CD4-positive, alpha-beta T cell treated with Interleukin-17A for 4 hours (primary cell): ENCODE measurements around the gene CEP290.
A peak's percentile ranks its signal among the peaks of the same experiment; 100 is the strongest.
"Not testable (repeated sequence)": the region's sequence is repeated elsewhere in the genome, so short reads cannot be mapped to it uniquely, and the experiment has no call there.

Source experiments
- DNase-seq: peaks from one replicate; pipeline ENCODE4 v3.0.0-alpha.2; 2020; ENCODE audit warnings: mixed read lengths

CEP290 gene

DNA sequence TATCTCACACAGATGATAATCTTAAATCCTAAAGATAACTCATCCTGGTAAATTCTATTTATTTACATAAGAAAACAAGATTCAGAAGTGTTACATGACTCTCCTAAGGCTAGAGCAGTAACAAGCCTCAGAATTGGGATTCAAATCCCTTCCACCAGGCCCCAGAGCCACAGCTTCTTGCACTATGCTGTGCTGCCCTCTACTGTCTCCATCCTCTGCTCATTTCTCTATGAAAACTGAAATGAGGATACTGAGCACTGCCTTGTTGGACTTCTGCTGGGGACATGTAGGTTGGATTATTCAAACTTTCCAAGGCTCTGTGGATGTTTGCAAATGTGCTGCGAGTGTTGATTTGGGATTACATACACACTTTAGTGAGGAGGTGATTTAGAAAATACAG lies 89.2 kb downstream of the CEP290 start:
- DNase-seq = peak; percentile 23

DNA sequence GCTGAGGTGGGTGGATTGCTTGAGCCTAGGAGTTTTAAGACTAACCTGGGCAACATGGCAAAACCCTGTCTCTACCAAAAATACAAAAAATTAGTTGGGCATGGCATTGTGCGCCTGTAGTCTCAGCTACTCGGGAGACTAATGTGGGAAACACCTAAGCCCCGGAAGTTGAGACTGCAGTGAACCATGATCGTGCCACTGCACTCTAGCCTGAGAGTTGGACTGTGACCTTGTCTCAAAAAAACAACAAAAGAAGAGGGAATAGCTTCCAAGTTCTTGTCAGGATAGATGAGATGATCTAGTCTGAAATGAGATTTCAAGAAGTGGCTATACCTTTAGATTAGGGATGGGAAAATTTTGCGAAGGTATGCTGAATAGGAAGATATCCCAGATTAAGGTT lies 97.9 kb downstream of the CEP290 start:
- no peak for DNase-seq

DNA sequence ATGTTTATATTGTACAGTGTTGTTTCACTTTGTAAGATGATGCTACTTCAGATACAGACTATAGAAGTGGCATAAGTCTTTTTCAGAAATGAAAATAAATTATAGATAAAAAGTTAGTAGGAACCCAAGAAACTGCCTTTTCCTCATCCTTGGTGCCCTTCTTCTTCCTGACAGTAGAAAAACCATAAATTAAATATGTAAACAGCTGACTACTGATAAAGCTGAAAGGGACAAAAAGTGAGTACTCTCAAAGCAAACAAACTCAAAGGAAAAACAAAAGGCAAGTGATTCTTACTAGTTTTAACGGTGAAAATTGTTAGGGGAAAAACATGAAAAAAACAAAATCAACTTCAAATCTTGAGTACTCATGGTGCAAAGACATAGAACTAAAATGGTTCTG lies 104.1 kb downstream of the CEP290 start:
- no peak for DNase-seq

- DNase-seq = no peak
Observed at GRCh38 chr12:88036353-88036965, 105.4 kb downstream of the CEP290 start.

GRCh38 chr12:88035907-88036289 lies 106.0 kb downstream of the CEP290 start:
- no peak for DNase-seq

DNA sequence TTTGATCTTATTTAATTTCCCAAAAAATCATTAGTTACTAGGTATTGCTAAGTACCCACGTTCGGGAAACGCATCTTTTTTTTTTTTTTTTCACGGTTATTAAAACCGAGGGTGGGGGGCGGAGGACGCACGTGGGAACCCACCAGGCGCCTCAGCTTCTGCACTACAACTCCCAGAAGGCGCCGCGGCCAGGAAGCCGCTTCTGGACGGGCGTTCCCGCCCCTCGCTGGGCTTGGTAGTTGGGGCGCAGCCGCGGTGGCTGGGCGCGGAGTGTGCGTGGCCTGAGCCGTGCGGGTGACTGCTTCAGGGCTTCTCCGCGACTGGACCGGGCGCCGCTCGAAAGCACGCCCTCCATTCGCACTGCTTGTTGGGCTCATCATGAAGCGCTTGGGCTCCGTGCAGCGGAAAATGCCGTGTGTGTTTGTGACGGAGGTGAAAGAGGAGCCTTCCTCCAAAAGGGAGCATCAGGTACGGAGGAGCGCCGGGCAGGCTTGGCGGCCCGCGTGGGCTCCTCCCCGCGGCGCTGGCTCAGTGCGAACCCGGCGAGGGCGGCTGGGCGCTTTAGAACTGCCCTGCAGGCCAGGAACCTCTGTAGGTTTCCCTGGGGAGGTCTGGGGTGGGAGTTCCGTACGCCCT lies 106.5 kb downstream of the CEP290 start:
- peak; percentile 88 for DNase-seq

- DNase-seq = not testable (repeated sequence)
Observed at GRCh38 chr12:88031161-88031560, 110.7 kb downstream of the CEP290 start.

DNA sequence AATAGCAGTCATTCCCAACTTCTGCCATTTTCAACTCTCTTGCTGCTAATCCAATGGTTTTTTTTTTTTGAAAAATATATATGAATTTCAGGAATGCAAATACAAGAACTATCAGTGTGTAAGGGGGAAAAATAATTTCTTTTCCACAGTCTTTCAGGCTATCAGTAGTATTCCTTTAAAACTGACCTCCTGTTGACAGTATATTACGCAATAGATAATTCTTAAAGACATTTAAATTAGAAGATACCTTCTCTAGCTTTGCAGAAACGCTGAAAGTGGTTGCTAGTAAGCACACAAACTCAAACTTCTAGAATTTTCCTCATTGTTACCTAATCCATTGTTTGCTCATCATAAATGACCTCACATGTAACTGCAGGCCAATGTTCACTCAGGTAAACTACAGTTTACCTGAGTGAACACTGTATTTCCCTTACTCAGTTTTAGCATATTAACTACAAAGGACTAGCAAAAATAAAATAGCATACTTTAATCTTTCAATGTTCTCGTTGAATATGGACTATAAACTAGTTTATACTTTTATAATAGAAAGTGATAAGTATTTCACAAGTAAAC lies 112.7 kb downstream of the CEP290 start, which contains the start of gene C12orf50:
TSS of gene C12orf50 (minus strand) at position 309 of the 573 bp plus-strand sequence. CDS start 2,439 bp downstream, outside the sequence.
- no peak for DNase-seq

DNA sequence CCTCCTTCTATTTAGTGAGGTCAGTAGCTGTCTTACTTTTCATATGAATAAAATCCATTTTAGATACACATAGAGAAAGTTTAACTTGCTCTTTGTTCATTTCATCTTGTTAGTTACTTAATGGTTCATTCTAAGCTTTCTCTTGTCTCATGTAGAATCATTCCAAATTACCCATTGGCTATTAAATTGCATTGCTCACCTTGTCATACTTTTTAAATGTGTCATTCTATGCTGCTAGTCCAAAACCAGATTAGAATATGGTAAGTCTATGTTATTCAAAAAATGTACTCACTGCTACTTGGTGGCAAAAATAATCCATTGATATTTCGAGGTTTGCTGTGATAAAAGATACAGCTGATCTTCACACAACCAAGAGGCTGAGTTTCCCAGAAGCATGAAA lies 115.7 kb downstream of the CEP290 start:
- DNase-seq = no peak

DNA sequence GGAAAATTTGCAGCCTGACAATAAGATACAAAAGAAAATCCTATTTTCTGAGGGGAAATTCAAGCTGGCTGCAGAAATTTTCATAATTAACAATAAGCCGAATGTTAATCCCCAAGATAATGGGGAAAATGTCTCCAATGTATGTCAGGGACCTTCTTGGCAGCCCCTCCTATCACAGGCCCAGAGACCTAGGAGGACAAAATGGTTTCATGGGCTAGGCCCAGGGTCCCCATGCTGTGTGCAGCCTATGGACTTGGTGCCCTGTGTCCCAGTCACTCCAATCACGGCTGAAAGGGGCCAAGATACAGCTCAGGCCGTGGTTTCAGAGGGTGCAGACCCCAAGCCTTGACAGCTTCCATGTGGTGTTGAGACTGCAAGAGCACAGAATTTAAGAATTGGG lies 123.9 kb downstream of the CEP290 start:
- DNase-seq = no peak

GRCh38 chr12:88015825-88016224 lies 126.1 kb downstream of the CEP290 start:
- no peak for DNase-seq

DNA sequence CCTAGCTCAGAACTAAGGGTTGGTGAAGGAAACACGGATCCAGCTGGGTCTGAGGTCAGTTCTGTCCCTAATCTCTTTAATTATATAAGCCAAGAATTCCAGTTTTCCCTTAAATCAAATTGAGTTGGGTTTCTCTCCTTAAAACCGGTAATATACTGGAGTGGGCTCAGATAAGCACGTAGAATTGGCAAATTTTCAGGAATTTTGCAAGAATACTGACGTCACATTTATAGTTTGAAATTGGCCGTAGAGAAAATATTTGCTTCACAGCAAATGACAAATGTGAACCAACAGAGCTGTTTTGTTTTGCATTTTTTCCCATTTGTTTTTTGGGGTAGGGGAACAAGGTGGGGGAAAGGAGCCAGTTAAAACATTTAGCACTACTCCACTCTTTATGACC lies 130.1 kb downstream of the CEP290 start:
- DNase-seq = no peak

- DNase-seq = no peak
Observed at GRCh38 chr12:88006351-88006750, 135.5 kb downstream of the CEP290 start.

- DNase-seq = no peak
Observed at GRCh38 chr12:88001327-88001726, 140.6 kb downstream of the CEP290 start.
